ENCODE results near the gene GP1BA.

Gene GP1BA

DNA sequence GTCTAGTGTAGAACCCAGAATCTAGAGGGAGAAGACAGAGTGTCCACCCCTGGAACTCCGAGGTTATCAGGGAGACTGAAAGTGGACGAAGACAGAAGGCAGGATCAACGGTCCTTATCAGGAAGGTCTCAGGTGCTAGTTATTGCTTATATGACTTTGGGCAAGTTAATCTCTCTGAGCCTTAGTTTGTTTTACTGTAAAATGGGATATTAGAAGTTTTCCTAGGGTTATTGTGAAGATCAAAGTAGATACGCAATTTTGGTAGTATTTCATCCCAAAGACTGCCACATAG, 9.2 kb downstream of the GP1BA start:
- peak overlapping the region; percentile 60; the same call in 1 of the 2 replicates for H3K27ac ChIP-seq
- no peaks in the 10 kb centered on the region for H3K36me3 ChIP-seq (ENCODE audit: insufficient read depth)
- H3K9ac ChIP-seq, result peak overlapping the region; percentile 73; the same call in 1 of the 2 replicates
- no peaks in the 10 kb centered on the region for H3K27me3 ChIP-seq (ENCODE audit: insufficient read depth, low read depth)
- no peaks in the 10 kb centered on the region for H3K4me1 ChIP-seq (ENCODE audit: low read depth, poor library complexity, severe bottlenecking)
- H3K79me2 ChIP-seq (ENCODE audit: insufficient read depth, low read depth), result no peaks in the 10 kb centered on the region; the same call in 1 of the 2 replicates
- H4K20me1 ChIP-seq (ENCODE audit: insufficient read depth), result no peaks in the 10 kb centered on the region
- H3K4me3 ChIP-seq (IDR thresholded peaks at IDR 0.05; ENCODE audit: insufficient read depth, low read depth, low read length), result no peak overlapping the region
- peak overlapping the region; percentile 45; the same call in 1 of the 2 replicates for H3K4me2 ChIP-seq
- TF ChIP-seq, protein P1, sequence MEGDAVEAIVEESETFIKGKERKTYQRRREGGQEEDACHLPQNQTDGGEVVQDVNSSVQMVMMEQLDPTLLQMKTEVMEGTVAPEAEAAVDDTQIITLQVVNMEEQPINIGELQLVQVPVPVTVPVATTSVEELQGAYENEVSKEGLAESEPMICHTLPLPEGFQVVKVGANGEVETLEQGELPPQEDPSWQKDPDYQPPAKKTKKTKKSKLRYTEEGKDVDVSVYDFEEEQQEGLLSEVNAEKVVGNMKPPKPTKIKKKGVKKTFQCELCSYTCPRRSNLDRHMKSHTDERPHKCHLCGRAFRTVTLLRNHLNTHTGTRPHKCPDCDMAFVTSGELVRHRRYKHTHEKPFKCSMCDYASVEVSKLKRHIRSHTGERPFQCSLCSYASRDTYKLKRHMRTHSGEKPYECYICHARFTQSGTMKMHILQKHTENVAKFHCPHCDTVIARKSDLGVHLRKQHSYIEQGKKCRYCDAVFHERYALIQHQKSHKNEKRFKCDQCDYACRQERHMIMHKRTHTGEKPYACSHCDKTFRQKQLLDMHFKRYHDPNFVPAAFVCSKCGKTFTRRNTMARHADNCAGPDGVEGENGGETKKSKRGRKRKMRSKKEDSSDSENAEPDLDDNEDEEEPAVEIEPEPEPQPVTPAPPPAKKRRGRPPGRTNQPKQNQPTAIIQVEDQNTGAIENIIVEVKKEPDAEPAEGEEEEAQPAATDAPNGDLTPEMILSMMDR (conservative IDR thresholded peaks at IDR 0.05; ENCODE audit: low read depth, low read length), result no peak
- no peak overlapping the region for H2AFZ ChIP-seq (ENCODE audit: low read depth)

GRCh38 chr17:4942760-4943508, 10.9 kb downstream of the GP1BA start:
- no peaks in the 10 kb centered on the region for H3K36me3 ChIP-seq (ENCODE audit: insufficient read depth)
- H3K9ac ChIP-seq, result no peak overlapping the region
- TF ChIP-seq, protein P1 (conservative IDR thresholded peaks at IDR 0.05; ENCODE audit: low read depth, low read length), result no peak
- no peak overlapping the region for H2AFZ ChIP-seq (ENCODE audit: low read depth)
- no peak overlapping the region for H3K4me3 ChIP-seq (IDR thresholded peaks at IDR 0.05; ENCODE audit: insufficient read depth, low read depth, low read length)
- H3K79me2 ChIP-seq (ENCODE audit: insufficient read depth, low read depth), result peaks cover 8% of the 10 kb centered on the region; the same call in 1 of the 2 replicates
- no peaks in the 10 kb centered on the region for H4K20me1 ChIP-seq (ENCODE audit: insufficient read depth)
- H3K4me1 ChIP-seq (ENCODE audit: low read depth, poor library complexity, severe bottlenecking), result no peaks in the 10 kb centered on the region
- H3K27ac ChIP-seq, result no peak overlapping the region
- H3K27me3 ChIP-seq (ENCODE audit: insufficient read depth, low read depth), result no peaks in the 10 kb centered on the region
- H3K4me2 ChIP-seq, result no peak overlapping the region

DNA sequence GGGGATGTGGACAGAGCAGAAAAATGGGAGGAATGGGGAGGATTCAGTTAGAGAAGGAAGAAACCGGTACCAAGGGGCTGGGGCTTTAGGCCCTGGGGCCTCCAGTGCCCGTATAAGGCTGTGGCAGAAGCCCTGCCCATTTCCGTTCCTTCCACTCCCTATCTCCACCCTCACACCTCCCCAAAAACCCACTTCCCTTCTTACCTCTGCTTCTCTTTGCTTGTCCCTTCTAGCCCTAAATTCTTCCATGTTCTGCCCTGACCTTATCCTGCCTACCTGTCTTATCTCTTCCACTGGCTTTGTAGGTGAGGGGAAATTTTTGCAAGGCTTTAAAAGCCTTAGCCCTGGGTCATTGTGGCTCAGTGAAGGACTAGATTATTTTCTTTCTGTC, 12.1 kb downstream of the GP1BA start:
- no peak overlapping the region for H3K27ac ChIP-seq

GRCh38 chr17:4944554-4945175, 12.6 kb downstream of the GP1BA start:
- peaks cover 8% of the 10 kb centered on the region; the same call in 1 of the 2 replicates for H3K79me2 ChIP-seq (ENCODE audit: insufficient read depth, low read depth)

More for the DNA sequence above, 12.1 kb downstream of the GP1BA start:
- H3K79me2 ChIP-seq (ENCODE audit: insufficient read depth, low read depth), result peaks cover 8% of the 10 kb centered on the region; the same call in 1 of the 2 replicates
- no peaks in the 10 kb centered on the region for H3K4me1 ChIP-seq (ENCODE audit: low read depth, poor library complexity, severe bottlenecking)
- no peaks in the 10 kb centered on the region for H4K20me1 ChIP-seq (ENCODE audit: insufficient read depth)
- no peaks in the 10 kb centered on the region for H3K36me3 ChIP-seq (ENCODE audit: insufficient read depth)
- no peak overlapping the region for H3K4me2 ChIP-seq
- H3K9ac ChIP-seq, result no peak overlapping the region
- TF ChIP-seq, protein P1 (conservative IDR thresholded peaks at IDR 0.05; ENCODE audit: low read depth, low read length), result no peak
- H3K4me3 ChIP-seq (IDR thresholded peaks at IDR 0.05; ENCODE audit: insufficient read depth, low read depth, low read length), result no peak overlapping the region
- no peak overlapping the region for H2AFZ ChIP-seq (ENCODE audit: low read depth)
- H3K27me3 ChIP-seq (ENCODE audit: insufficient read depth, low read depth), result no peaks in the 10 kb centered on the region

More at GRCh38 chr17:4944554-4945175, 12.6 kb downstream of the GP1BA start:
- no peak overlapping the region for H3K9ac ChIP-seq
- no peaks in the 10 kb centered on the region for H3K4me1 ChIP-seq (ENCODE audit: low read depth, poor library complexity, severe bottlenecking)
- H3K27me3 ChIP-seq (ENCODE audit: insufficient read depth, low read depth), result no peaks in the 10 kb centered on the region
- H3K4me2 ChIP-seq, result no peak overlapping the region
- H3K36me3 ChIP-seq (ENCODE audit: insufficient read depth), result no peaks in the 10 kb centered on the region
- TF ChIP-seq, protein P1 (conservative IDR thresholded peaks at IDR 0.05; ENCODE audit: low read depth, low read length), result no peak
- no peak overlapping the region for H3K4me3 ChIP-seq (IDR thresholded peaks at IDR 0.05; ENCODE audit: insufficient read depth, low read depth, low read length)
- no peaks in the 10 kb centered on the region for H4K20me1 ChIP-seq (ENCODE audit: insufficient read depth)
- no peak overlapping the region for H2AFZ ChIP-seq (ENCODE audit: low read depth)
- H3K27ac ChIP-seq, result no peak overlapping the region; the same call in 1 of the 2 replicates

All from KMS-11 (cell line).